ENCODE measurements around the gene WFDC1.

DNA sequence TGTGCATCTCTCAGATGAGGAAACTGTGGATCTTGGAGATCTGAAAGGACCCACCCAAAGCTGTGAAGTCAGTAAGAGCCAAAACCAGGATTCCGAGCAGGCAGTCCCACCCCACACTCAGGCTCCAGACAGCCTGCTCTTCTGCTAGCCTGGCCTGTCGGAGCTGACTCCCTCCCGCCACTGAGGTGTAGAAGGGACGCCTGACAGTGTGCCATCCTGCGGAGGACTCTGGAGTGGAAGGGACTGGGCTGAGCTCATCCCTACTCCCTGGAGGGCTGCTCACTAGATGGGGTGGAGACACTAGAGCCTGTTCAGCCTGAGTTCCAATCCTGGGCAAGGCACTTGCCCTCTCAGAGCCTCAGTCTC lies 36.0 kb downstream of the WFDC1 start:
- TF ChIP-seq JUNB (IDR thresholded peaks at IDR 0.05; ENCODE audit: unreplicated experiment), result no peak
- TF ChIP-seq CREB1 (CRISPR knock-in tag; IDR thresholded peaks at IDR 0.05; ENCODE audit: low read depth), result no peak
- TF ChIP-seq, protein P1, sequence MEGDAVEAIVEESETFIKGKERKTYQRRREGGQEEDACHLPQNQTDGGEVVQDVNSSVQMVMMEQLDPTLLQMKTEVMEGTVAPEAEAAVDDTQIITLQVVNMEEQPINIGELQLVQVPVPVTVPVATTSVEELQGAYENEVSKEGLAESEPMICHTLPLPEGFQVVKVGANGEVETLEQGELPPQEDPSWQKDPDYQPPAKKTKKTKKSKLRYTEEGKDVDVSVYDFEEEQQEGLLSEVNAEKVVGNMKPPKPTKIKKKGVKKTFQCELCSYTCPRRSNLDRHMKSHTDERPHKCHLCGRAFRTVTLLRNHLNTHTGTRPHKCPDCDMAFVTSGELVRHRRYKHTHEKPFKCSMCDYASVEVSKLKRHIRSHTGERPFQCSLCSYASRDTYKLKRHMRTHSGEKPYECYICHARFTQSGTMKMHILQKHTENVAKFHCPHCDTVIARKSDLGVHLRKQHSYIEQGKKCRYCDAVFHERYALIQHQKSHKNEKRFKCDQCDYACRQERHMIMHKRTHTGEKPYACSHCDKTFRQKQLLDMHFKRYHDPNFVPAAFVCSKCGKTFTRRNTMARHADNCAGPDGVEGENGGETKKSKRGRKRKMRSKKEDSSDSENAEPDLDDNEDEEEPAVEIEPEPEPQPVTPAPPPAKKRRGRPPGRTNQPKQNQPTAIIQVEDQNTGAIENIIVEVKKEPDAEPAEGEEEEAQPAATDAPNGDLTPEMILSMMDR (conservative IDR thresholded peaks at IDR 0.05; ENCODE audit: low read depth in 2 of 2), result no peak
- TF ChIP-seq, protein P2, sequence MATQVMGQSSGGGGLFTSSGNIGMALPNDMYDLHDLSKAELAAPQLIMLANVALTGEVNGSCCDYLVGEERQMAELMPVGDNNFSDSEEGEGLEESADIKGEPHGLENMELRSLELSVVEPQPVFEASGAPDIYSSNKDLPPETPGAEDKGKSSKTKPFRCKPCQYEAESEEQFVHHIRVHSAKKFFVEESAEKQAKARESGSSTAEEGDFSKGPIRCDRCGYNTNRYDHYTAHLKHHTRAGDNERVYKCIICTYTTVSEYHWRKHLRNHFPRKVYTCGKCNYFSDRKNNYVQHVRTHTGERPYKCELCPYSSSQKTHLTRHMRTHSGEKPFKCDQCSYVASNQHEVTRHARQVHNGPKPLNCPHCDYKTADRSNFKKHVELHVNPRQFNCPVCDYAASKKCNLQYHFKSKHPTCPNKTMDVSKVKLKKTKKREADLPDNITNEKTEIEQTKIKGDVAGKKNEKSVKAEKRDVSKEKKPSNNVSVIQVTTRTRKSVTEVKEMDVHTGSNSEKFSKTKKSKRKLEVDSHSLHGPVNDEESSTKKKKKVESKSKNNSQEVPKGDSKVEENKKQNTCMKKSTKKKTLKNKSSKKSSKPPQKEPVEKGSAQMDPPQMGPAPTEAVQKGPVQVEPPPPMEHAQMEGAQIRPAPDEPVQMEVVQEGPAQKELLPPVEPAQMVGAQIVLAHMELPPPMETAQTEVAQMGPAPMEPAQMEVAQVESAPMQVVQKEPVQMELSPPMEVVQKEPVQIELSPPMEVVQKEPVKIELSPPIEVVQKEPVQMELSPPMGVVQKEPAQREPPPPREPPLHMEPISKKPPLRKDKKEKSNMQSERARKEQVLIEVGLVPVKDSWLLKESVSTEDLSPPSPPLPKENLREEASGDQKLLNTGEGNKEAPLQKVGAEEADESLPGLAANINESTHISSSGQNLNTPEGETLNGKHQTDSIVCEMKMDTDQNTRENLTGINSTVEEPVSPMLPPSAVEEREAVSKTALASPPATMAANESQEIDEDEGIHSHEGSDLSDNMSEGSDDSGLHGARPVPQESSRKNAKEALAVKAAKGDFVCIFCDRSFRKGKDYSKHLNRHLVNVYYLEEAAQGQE (IDR thresholded peaks at IDR 0.05; ENCODE audit: unreplicated experiment), result no peak
- no peak for TF ChIP-seq STAT1 (IDR thresholded peaks at IDR 0.05; ENCODE audit: unreplicated experiment)
- TF ChIP-seq POLR2AphosphoS5 (IDR thresholded peaks at IDR 0.05; ENCODE audit: low read depth), result no peak
- TF ChIP-seq EZH2phosphoT487 (IDR thresholded peaks at IDR 0.05; ENCODE audit: unreplicated experiment), result no peak
- TF ChIP-seq, protein P3, sequence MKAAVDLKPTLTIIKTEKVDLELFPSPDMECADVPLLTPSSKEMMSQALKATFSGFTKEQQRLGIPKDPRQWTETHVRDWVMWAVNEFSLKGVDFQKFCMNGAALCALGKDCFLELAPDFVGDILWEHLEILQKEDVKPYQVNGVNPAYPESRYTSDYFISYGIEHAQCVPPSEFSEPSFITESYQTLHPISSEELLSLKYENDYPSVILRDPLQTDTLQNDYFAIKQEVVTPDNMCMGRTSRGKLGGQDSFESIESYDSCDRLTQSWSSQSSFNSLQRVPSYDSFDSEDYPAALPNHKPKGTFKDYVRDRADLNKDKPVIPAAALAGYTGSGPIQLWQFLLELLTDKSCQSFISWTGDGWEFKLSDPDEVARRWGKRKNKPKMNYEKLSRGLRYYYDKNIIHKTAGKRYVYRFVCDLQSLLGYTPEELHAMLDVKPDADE (IDR thresholded peaks at IDR 0.05), result no peak
- no peak for TF ChIP-seq EZH2 (IDR thresholded peaks at IDR 0.05; ENCODE audit: low read depth, unreplicated experiment)
- no peak for TF ChIP-seq NANOG (IDR thresholded peaks at IDR 0.05; ENCODE audit: borderline replicate concordance)
- TF ChIP-seq ZNF331 (CRISPR knock-in tag; IDR thresholded peaks at IDR 0.05; ENCODE audit: low read depth), result no peak
- TF ChIP-seq ZNF114 (CRISPR knock-in tag; IDR thresholded peaks at IDR 0.05), result no peak
